ENCODE results near the gene ABLIM1.

DNA sequence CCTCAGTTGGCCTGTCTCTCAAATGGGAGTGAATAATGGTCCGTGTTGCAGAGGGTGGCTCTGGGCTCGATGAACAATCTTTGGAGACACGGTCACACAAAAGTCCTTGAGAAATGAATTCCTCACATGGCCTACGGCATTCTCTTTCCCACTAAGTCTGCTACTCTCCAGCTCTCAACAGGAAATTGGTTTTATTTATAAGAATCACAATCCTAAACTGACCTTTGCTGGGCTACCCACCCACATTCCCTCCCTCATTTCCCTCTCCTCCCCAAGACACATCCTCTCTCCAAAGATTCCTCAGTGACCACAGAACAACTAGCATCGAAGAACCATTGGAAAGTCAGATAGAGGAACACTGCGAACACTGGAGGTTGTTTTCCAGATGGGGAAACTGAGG is 258.5 kb downstream of the ABLIM1 start:
- TF ChIP-seq, protein P1, sequence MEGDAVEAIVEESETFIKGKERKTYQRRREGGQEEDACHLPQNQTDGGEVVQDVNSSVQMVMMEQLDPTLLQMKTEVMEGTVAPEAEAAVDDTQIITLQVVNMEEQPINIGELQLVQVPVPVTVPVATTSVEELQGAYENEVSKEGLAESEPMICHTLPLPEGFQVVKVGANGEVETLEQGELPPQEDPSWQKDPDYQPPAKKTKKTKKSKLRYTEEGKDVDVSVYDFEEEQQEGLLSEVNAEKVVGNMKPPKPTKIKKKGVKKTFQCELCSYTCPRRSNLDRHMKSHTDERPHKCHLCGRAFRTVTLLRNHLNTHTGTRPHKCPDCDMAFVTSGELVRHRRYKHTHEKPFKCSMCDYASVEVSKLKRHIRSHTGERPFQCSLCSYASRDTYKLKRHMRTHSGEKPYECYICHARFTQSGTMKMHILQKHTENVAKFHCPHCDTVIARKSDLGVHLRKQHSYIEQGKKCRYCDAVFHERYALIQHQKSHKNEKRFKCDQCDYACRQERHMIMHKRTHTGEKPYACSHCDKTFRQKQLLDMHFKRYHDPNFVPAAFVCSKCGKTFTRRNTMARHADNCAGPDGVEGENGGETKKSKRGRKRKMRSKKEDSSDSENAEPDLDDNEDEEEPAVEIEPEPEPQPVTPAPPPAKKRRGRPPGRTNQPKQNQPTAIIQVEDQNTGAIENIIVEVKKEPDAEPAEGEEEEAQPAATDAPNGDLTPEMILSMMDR (conservative IDR thresholded peaks at IDR 0.05; ENCODE audit: low read depth, low read length) = no peak
- TF ChIP-seq EZH2 (IDR thresholded peaks at IDR 0.05; ENCODE audit: borderline replicate concordance, low read depth, low read length, poor library complexity, severe bottlenecking) = no peak
